GM12891 (cell line): ENCODE measurements around the gene BRD3OS.
"Not testable (repeated sequence)": the region's sequence is repeated elsewhere in the genome, so short reads cannot be mapped to it uniquely, and the experiment has no call there.

Experiments used
- DNase-seq: peaks from one replicate; pipeline ENCODE4 v3.0.0; 2011; ENCODE audit warnings: low spot score; ENCODE audit not compliant: insufficient read length
- FAIRE-seq: peaks from 2 replicates; lab custom pipeline; 2011; peaks lifted over from hg19 to GRCh38; lab: Jason Lieb, UNC
- PAX5 ChIP-seq: IDR thresholded peaks from 2 replicates; pipeline ENCODE4 v1.6.1; 2011; ENCODE audit warnings: low read length, moderate library complexity, mild to moderate bottlenecking; ENCODE audit not compliant: insufficient read depth, severe bottlenecking
- POLR2A ChIP-seq: IDR thresholded peaks from 2 replicates; pipeline ENCODE4 v1.6.1; 2011; ENCODE audit warnings: low read depth, low read length, control low read depth
- POLR2AphosphoS5 ChIP-seq: IDR thresholded peaks from 2 replicates; pipeline ENCODE4 v1.6.1; 2011; ENCODE audit warnings: low read depth, low read length, control low read depth
- POU2F2 ChIP-seq: IDR thresholded peaks from 2 replicates; pipeline ENCODE4 v1.6.1; 2011; ENCODE audit warnings: low read depth, mild to moderate bottlenecking, control low read depth, low read length, moderate library complexity
- SPI1 ChIP-seq: IDR thresholded peaks from 2 replicates; pipeline ENCODE4 v1.6.1; 2011; ENCODE audit warnings: low read depth, low read length, control low read depth
- TAF1 ChIP-seq: IDR thresholded peaks from 2 replicates; pipeline ENCODE4 v1.6.1; 2011; ENCODE audit warnings: low read depth, low read length, control low read depth

BRD3OS gene

DNA sequence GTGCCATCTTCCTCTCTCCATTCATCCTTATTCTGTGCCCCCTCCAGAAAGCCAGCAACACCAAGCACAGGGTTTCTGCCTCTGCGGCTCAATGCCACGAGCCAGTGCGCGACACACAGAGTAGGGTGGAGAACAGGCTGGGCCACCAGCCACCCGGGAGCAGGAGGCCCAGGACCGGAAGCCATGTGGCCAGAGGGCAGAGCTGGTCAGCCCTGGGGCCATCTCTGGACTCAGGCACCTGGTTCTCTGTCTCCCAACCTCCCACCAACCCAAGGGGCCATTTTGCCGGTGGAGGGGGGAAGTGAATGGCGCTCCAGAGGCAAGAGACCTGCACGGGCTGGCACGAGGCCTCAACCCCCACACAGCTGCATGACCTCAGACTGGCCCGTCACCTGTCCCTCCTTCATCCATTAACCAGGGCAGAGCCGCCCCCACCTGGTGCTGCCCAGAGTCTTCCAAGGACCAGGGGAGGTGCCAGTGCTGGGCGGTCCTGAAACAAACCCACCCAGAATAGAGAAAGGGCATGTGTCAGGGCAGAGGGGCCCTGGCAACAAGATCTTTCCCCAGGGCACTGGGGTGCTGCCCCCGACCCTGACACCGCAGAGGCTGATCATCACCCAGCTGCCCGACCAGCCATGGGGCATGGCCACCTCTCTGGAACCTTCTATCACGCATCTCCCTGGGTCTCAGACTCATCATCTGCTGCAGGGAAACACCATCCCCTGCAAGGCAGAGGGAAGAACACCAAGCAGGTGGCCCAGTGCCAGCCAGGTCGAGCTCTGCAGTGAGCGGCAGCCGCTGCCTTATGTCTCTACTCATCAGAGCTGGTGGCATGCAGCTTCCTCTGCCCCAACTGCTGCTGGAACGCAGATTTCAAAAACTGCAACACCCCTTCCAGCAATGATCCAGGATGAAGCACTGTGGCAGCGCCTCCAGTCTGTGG lies 45.1 kb upstream of the BRD3OS start:
- DNase-seq (no peak), FAIRE-seq (no peak)
- TF ChIP-seq SPI1 (0 out of 2 replicates have a peak, but pooled peaks have one; percentile 9), POLR2AphosphoS5 (no peak), POLR2A (no peak)

DNA sequence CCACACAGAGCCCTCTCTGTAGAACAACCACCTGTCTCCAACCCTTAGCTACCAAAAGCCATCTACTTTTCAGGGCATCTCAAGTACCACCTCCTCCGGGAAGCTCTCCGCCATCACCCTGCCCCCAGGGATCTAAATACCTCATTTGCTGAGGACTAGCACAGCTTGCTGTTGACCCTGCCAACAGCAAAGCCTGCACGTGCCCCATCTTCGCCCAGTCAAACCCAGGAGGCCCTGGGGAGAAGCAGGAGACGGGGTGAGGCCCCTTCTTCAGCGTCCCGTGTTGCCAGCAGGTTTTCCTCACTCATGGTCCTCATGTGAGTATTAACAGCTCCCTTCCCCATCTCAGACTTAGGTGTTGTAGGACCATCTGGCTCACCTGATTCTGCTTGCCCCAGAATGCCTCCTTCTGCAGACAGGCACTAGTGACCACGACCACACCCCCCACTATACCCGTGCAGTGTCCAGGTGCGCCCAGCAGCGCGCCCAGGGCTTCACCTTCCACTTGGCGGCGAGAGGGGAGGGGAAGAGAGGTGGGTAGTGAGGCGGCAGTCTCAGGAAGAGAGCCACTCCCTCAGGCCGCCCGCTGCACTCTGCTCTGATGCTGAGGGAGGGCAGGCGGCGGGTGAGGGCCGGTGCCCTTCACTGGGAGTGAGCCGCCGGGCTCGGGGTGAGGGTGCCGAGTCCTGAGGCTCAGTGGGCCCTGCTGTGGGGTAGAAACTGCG lies 44.3 kb upstream of the BRD3OS start:
- TF ChIP-seq TAF1 (no peak), SPI1 (no peak), POLR2AphosphoS5 (no peak), POLR2A (no peak), POU2F2 (no peak), PAX5 (no peak)
- no peak for DNase-seq
- FAIRE-seq, result no peak

DNA sequence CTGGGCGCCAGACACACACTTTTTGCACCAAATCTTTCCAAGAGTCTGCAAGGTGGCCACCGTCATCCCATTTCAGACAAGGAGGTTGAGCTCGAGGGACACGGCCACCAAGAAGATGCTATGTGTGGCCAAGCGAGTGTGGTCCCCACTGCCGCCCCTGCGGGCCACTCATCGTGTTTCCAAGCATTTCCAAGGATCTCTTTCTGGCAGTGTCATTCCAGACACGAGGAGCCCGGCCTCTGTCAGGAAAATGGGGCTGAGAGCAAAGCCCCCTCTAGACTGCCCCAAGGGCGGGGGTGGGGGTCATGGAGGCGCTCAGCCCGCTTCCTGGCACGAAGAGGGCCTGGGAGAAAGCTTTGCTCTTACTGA lies 43.7 kb upstream of the BRD3OS start:
- FAIRE-seq, result no peak
- no peak for TF ChIP-seq PAX5
- no peak for TF ChIP-seq POU2F2
- no peak for TF ChIP-seq SPI1
- no peak for TF ChIP-seq POLR2A
- no peak for TF ChIP-seq POLR2AphosphoS5
- TF ChIP-seq TAF1, result no peak

DNA sequence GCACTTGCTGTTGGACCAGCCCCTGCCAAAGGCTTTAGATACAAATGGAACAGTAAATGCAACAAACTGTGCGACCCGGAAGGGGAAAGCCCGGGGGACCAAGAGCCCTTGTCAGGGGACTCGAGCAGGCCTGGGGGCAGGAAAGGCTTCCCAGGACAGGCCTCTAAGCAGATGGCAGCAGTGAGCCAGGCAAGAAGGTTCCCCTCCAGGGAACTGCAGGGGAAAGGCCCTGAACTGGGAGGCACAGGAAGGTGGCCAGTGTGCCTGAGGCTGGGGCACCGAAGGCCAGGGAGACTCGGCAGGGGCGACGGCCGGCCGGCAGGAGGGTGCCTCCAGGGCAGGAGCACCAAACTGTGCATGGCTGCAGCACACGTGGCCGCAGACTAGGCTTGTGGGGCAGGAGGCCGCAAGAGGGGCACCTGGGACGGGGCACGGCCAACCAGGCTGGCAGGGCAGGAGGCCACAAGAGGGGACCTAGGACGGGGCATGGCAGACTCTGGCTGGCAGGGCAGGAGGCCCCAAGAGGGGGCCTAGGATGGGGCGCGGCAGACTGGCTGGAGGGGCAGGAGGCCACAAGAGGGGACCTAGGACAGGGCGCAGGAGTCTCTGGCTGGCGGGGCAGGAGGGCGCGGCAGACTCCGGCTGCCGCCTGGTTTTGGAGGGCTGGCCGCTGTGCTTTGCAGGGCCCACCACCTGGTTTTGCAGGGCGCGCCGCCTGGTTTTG lies 43.2 kb upstream of the BRD3OS start:
- FAIRE-seq, result no peak
- TF ChIP-seq POLR2AphosphoS5 (no peak), SPI1 (no peak), PAX5 (no peak), TAF1 (no peak), POU2F2 (no peak), POLR2A (no peak)
- DNase-seq, result no peak

More for the DNA sequence above, 43.7 kb upstream of the BRD3OS start:
- no peak for DNase-seq

DNA sequence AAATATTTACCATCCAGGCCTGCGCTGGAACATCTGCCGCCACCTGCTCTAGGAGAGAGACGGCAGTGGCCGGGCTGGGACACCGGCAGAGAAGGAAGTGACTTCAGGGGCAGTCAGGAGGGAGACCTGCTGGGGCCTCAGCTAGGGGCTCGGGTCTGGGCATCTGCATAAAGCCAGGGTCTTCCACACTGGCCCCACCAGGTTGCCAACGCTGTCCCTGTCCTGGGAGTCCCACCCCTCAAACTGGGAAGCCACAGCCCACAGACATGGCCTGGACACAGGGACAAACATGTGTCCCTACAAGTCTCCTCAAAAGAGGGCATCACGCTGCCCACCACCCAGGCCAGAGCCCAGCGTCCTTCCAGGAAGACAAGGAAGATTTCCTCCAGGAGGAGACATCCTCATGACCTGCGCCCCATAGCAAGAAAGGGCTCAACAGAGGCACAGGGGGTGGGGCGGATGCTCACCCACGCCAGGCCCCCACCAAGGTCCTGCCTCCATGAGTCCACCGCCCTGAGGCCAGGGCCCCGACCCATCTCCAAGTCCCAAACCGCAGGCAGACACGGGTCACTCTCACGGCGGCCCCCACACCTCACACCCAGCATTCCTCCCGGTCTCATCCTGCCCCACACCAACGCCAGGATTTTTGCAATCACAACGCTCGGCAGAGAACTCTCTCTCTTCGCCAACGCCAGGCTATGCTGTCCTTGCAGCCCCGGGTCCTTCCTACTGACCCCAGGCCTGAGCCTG lies 42.1 kb upstream of the BRD3OS start:
- no peak for TF ChIP-seq PAX5
- no peak for TF ChIP-seq SPI1
- no peak for TF ChIP-seq POLR2AphosphoS5
- TF ChIP-seq POU2F2, result no peak
- TF ChIP-seq POLR2A, result no peak
- no peak for TF ChIP-seq TAF1

DNA sequence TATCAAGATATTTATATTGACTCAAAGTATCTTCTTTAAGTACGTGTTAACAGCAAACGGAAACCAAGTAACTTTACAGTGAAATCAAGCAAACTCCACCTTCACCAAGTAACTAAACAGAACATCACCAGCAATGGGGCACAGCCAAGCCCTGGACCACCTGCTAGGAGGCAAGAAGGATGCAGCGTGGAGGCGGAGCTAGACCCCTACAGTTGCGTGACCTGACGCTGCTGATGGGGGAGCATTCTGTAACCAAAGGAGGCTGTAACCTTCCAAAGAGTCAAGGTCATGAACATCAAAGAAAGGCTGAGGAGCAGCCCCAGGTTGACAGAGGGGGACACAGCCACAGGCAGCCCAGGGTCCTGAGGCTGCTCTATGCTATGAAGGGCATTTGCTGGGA lies 39.2 kb upstream of the BRD3OS start:
- FAIRE-seq (peak; percentile 55), DNase-seq (no peak)
- TF ChIP-seq POLR2A (no peak), PAX5 (no peak), POLR2AphosphoS5 (no peak), TAF1 (no peak), POU2F2 (no peak), SPI1 (no peak)

More for the DNA sequence above, 42.1 kb upstream of the BRD3OS start:
- DNase-seq (no peak), FAIRE-seq (no peak)

DNA sequence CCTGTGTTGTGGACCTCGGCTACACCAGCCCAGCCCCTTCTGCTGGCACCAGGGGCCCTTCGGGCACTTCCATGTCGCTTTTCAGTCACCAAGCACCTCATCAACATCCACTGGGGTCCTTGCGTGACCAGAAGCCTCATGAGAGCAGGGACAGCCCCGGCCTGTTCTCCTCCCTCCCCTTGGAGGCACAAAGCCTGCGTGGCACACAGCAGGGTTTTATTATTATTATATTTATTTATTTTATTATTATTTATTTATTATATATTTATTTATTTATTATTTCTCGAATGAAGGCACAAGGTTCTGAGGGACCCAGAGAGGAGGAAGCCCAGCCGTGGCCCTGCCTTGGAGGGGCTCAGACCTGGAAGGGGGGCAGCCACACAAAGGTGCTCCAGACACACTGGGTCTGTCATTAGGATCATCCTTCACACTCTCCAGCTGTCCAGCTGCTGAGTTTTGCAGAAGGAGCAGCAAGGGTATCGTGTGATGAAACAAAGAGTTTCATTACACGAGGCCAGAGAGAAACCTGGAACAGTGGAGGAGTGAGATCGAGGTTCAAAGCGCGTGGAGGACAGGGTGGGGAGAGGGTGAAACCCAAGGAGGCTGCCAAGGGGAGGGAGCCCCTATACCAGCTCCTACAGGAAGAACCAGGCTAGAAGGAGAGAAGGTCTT lies 38.4 kb upstream of the BRD3OS start:
- DNase-seq (no peak), FAIRE-seq (no peak)
- no peak for TF ChIP-seq POLR2AphosphoS5
- no peak for TF ChIP-seq POLR2A
- no peak for TF ChIP-seq SPI1
- TF ChIP-seq POU2F2, result no peak
- no peak for TF ChIP-seq TAF1
- no peak for TF ChIP-seq PAX5

DNA sequence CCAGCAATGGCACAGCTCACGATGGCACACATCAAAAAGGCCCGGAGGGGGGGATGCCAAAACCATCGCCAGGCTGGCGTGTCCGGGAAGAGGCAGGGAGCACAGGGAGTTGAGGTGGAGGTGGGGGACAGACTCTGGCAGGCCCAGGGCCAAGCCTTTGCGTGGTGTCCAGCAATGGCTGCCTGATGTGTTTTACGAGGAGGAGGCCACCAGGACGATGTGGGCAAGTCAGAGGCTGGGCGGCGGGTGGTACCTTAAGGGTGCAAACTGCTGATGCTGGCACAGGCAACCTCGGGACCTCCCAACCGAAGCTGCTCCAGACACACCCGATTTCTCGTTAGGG lies 37.9 kb upstream of the BRD3OS start:
- FAIRE-seq (no peak), DNase-seq (no peak)
- TF ChIP-seq POLR2AphosphoS5 (no peak), TAF1 (no peak), POU2F2 (no peak), POLR2A (no peak), SPI1 (no peak), PAX5 (no peak)

DNA sequence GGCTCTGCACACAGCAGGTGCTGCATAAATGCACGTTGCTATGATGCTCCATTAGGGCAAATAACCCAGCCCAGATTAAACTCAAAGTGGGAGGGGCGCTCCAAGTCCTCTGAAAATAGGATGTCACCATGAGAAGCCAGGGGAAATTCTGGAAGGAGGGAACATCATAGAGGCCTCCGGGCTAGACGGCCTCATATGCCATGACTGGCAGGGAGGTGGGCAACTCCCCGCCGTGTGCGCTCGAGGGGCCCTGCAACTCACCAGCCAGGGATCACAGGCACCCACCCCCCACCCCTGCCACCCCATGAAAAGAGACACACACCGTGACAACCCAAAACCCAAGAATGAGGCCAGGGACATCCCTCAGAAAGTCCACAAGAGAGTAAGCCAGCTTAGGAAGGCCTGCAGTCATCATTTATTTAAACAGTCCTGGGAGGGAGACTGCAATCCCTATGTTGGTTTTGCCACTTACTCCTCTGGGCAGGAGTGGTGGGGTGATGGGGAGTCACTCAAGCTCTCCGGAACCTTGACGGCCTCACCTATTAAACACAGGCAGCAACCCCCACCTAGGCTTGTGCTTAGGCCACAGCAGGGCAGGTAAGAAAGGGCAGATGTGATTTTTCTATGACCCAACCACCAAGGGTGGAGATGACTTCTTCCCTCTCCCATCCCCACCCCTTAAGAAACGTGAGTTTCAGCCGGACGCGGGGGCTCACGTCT lies 37.2 kb upstream of the BRD3OS start:
- TF ChIP-seq POLR2AphosphoS5 (no peak), POU2F2 (no peak), POLR2A (no peak), PAX5 (no peak), TAF1 (no peak), SPI1 (no peak)
- no peak for FAIRE-seq
- no peak for DNase-seq

DNA sequence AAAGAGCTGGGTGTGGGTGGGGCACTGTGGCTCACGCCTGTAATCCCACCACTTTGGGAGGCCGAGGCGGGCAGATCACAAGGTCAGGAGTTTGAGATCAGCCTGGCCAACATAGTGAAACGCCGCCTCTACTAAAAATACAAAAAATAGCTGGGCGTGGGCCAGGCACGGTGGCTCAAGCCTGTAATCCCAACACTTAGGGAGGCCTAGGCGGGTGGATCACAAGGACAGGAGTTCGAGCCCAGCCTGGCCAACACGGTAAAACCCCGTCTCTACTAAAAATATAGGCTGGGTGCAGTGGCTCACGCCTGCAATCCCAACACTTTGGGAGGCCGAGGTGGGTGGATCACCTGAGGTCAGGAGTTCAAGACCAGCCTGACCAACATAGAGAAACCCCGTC lies 36.5 kb upstream of the BRD3OS start:
- DNase-seq, FAIRE-seq: not testable (repeated sequence)
